ENCODE measurements around the gene CIDEB. TPM values are rescaled to one million over a fixed set of nuclear protein-coding genes. Genes with fewer than 3 reads are reported as not detected.

CIDEB gene
- total RNA-seq, 4 donors from 2014 or later: 9.4 to 34.5 (median 14.2) TPM

GRCh38 chr14:24322672-24323071, 14.9 kb upstream of the CIDEB start:
- Histone ChIP-seq H3K9me3 (no peaks in the 10 kb centered on the region), H3K36me3 (no peaks in the 10 kb centered on the region), H3K4me1 (no peaks in the 10 kb centered on the region), H3K27me3 (peaks cover 0 to 20% of the 10 kb centered on the region in 2 donors), H3K27ac (no peak overlapping the region), H3K4me3 (no peak overlapping the region)
- no peak for DNase-seq (ENCODE audit: low spot score in 2 of 2)
- TF ChIP-seq POLR2A (IDR thresholded peaks at IDR 0.05) (no peak), EP300 (IDR thresholded peaks at IDR 0.05) (no peak), CTCF (IDR thresholded peaks at IDR 0.05) (no peak)
- WGBS, 2 donors: 64 to 67% methylated on average over 10 of the region's 10 CpGs

GRCh38 chr14:24321212-24321975, 13.6 kb upstream of the CIDEB start:
- Histone ChIP-seq H3K9me3 (no peaks in the 10 kb centered on the region), H3K27ac (no peak overlapping the region), H3K27me3 (peaks cover 0 to 26% of the 10 kb centered on the region in 2 donors), H3K4me1 (peaks cover 0 to 11% (median 3%) of the 10 kb centered on the region in 4 donors), H3K4me3 (no peak overlapping the region), H3K36me3 (no peaks in the 10 kb centered on the region)
- no peak for DNase-seq (ENCODE audit: low spot score in 2 of 2)
- no peak for TF ChIP-seq EP300 (IDR thresholded peaks at IDR 0.05)
- no peak for TF ChIP-seq CTCF (IDR thresholded peaks at IDR 0.05)
- TF ChIP-seq POLR2A (IDR thresholded peaks at IDR 0.05): no peak
- WGBS, 2 donors: 76 to 77% methylated on average over 14 of the region's 14 CpGs

GRCh38 chr14:24317141-24317928, 9.6 kb upstream of the CIDEB start:
- Histone ChIP-seq H3K9me3 (no peaks in the 10 kb centered on the region), H3K27ac (no peak overlapping the region), H3K27me3 (peaks cover 0 to 33% of the 10 kb centered on the region in 2 donors), H3K4me1 (peaks cover 0 to 43% (median 18%) of the 10 kb centered on the region in 4 donors), H3K36me3 (no peaks in the 10 kb centered on the region), H3K4me3 (no peak overlapping the region)
- DNase-seq (ENCODE audit: low spot score in 2 of 2): no peak
- TF ChIP-seq CTCF (IDR thresholded peaks at IDR 0.05) (no peak), EP300 (IDR thresholded peaks at IDR 0.05) (no peak), POLR2A (IDR thresholded peaks at IDR 0.05) (no peak)
- 79 to 86% methylated on average over 3 of the region's 3 CpGs for WGBS, 2 donors

- 50 to 55% methylated on average over 13 to 18 of the region's 18 CpGs for WGBS, 2 donors
- H3K36me3 ChIP-seq: no peaks in the 10 kb centered on the region
- no peak for DNase-seq (ENCODE audit: low spot score in 2 of 2)
- peaks cover 0 to 27% of the 10 kb centered on the region in 2 donors for H3K27me3 ChIP-seq
- TF ChIP-seq CTCF (IDR thresholded peaks at IDR 0.05): no peak
- no peak for TF ChIP-seq EP300 (IDR thresholded peaks at IDR 0.05)
- TF ChIP-seq POLR2A (IDR thresholded peaks at IDR 0.05): no peak
- H3K27ac ChIP-seq: peak overlapping the region in 1 of 4 donors; percentile 47
- no peak overlapping the region for H3K4me3 ChIP-seq
- H3K4me1 ChIP-seq: peaks cover 0 to 51% (median 19%) of the 10 kb centered on the region in 4 donors
- H3K9me3 ChIP-seq: no peaks in the 10 kb centered on the region
Measured at GRCh38 chr14:24316597-24316950, 8.8 kb upstream of the CIDEB start.

Data from tibial nerve (tissue), 4 donors.